A673 (cell line): ENCODE results near the gene NUDT21. TPM values are rescaled to one million over a fixed set of nuclear protein-coding genes. Genes with fewer than 3 reads are reported as not detected.

ENCODE experiments used
- BruUV-seq: library from RNA; stranded (reverse); fragments of 400-500 nt; replicated peaks from 2 replicates; lab custom pipeline; 2021; lab: Mats Ljungman, UMichigan
- CTCF ChIA-PET: fragments of 300-600 bp; sonication (Branson Sonifier 250); formaldehyde crosslinking; loops from one replicate; lab custom pipeline; 2022; ENCODE audit warnings: antibody characterized with exemption; lab: Charles Lee
- POLR2A ChIA-PET: fragments of 300-600 bp; sonication (Branson Sonifier 250); formaldehyde crosslinking; loops from one replicate; lab custom pipeline; 2022; ENCODE audit warnings: antibody characterized with exemption; ENCODE audit not compliant: low non-redundant PET; lab: Charles Lee
- DNase-seq: peaks from one replicate; pipeline ENCODE4 v3.0.0-alpha.2; 2015; ENCODE audit warnings: low spot score
- H3K27ac ChIP-seq: fragments of 200-600 bp; sonication (generic); 2 replicates; pipeline ENCODE4 v1.5.1; 2016; ENCODE audit warnings: mixed run types, low read depth, mild to moderate bottlenecking, mixed read lengths, antibody characterized with exemption, low read length; ENCODE audit not compliant: poor library complexity, severe bottlenecking
- H3K27me3 ChIP-seq: fragments of 200-600 bp; sonication (generic); replicated peaks from 2 replicates; pipeline ENCODE4 v1.6.1; 2017; ENCODE audit warnings: mixed run types, low read depth, mild to moderate bottlenecking, mixed read lengths, antibody characterized with exemption, low read length; ENCODE audit not compliant: insufficient read depth, poor library complexity
- H3K36me3 ChIP-seq: fragments of 200-600 bp; sonication (generic); 2 replicates; pipeline ENCODE4 v1.6.1; 2016; ENCODE audit warnings: mixed run types, mild to moderate bottlenecking, mixed read lengths, antibody characterized with exemption, low read length; ENCODE audit not compliant: insufficient read depth, poor library complexity, severe bottlenecking
- H3K4me1 ChIP-seq: fragments of 200-600 bp; sonication (generic); 2 replicates; pipeline ENCODE4 v1.6.1; 2017; ENCODE audit warnings: mixed run types, mild to moderate bottlenecking, mixed read lengths, antibody characterized with exemption, low read length; ENCODE audit not compliant: insufficient read depth, poor library complexity, severe bottlenecking
- H3K4me3 ChIP-seq: fragments of 200-600 bp; sonication (generic); 2 replicates; pipeline ENCODE4 v1.5.1; 2016; ENCODE audit warnings: low read depth, mixed run types, mild to moderate bottlenecking, mixed read lengths, low read length; ENCODE audit not compliant: poor library complexity, severe bottlenecking
- H3K9me3 ChIP-seq: fragments of 200-600 bp; sonication (generic); 2 replicates; pipeline ENCODE4 v1.6.1; 2016; ENCODE audit warnings: mixed run types, low read depth, mild to moderate bottlenecking, mixed read lengths, antibody characterized with exemption, low read length; ENCODE audit not compliant: poor library complexity, severe bottlenecking
- CTCF ChIP-seq: fragments of 300-800, 200-600 bp; sonication (generic); conservative IDR thresholded peaks from 2 replicates; pipeline ENCODE4 v1.5.1; 2017; ENCODE audit warnings: low read depth, mild to moderate bottlenecking, antibody characterized with exemption, low read length, moderate library complexity, mixed read lengths
- EZH2 ChIP-seq: fragments of 200-600 bp; sonication (generic); IDR thresholded peaks from 2 replicates; pipeline ENCODE4 v1.6.1; 2017; ENCODE audit warnings: borderline replicate concordance, low read depth, mild to moderate bottlenecking, mixed read lengths, antibody characterized with exemption, low read length; ENCODE audit not compliant: poor library complexity, severe bottlenecking
- intact Hi-C: fragments of 100-400 bp; cut with micrococcal nuclease; formaldehyde crosslinking; loops from one replicate; pipeline ENCODE4 v1.10.0; 2022; ENCODE audit not compliant: unreplicated experiment
- total RNA-seq: library from RNA; stranded (reverse); gene quantifications from 2 replicates; pipeline ENCODE4 v1.2.3, GENCODE V29; 2021

The NUDT21 gene
- total RNA-seq, 1 experiment from 2014 or later = 231 TPM

- intact Hi-C loops = no loop called here
- POLR2A ChIA-PET = interaction anchor here (0.6 kb wide), 2 partner anchors 368 to 382 kb away, joined by 4 to 6 read pairs; no protein-coding TSS in a partner anchor
- CTCF ChIA-PET = no interaction called here
Observed at GRCh38 chr16:56419740-56420548, 31.2 kb downstream of the NUDT21 start.

GRCh38 chr16:56417138-56417537 is 34.0 kb downstream of the NUDT21 start:
- BruUV-seq = no TSS peak
- no peak for TF ChIP-seq CTCF
- TF ChIP-seq EZH2 = no peak
- ChIA-PET POLR2A (no interaction called here), CTCF (no interaction called here)
- intact Hi-C loops = no loop called here
- H3K4me3 ChIP-seq = no peak overlapping the region
- DNase-seq = no peak
- H3K9me3 ChIP-seq = no peaks in the 10 kb centered on the region
- peaks cover 3% of the 10 kb centered on the region for H3K4me1 ChIP-seq
- H3K36me3 ChIP-seq = peaks cover 1% of the 10 kb centered on the region
- H3K27ac ChIP-seq = no peak overlapping the region
- no peaks in the 10 kb centered on the region for H3K27me3 ChIP-seq

More at GRCh38 chr16:56419740-56420548, 31.2 kb downstream of the NUDT21 start:
- no peaks in the 10 kb centered on the region for H3K27me3 ChIP-seq
- H3K4me3 ChIP-seq = no peak overlapping the region
- H3K9me3 ChIP-seq = no peaks in the 10 kb centered on the region
- peaks cover 24% of the 10 kb centered on the region for H3K4me1 ChIP-seq
- no peak overlapping the region for H3K27ac ChIP-seq
- H3K36me3 ChIP-seq = no peaks in the 10 kb centered on the region
- no TSS peak for BruUV-seq
- DNase-seq = no peak
- TF ChIP-seq CTCF = no peak
- no peak for TF ChIP-seq EZH2

- CTCF ChIA-PET = no interaction called here
- intact Hi-C loops = no loop called here
- no peak for TF ChIP-seq EZH2
- Histone ChIP-seq H3K27me3 (no peaks in the 10 kb centered on the region), H3K36me3 (peaks cover 11% of the 10 kb centered on the region), H3K4me1 (no peaks in the 10 kb centered on the region), H3K9me3 (no peaks in the 10 kb centered on the region), H3K4me3 (no peak overlapping the region), H3K27ac (no peak overlapping the region)
- no TSS peak for BruUV-seq
- no peak for DNase-seq
- POLR2A ChIA-PET = no interaction called here
Observed at GRCh38 chr16:56415875-56416274, 35.3 kb downstream of the NUDT21 start.
